ENCODE measurements around the gene ALDH5A1.

DNA sequence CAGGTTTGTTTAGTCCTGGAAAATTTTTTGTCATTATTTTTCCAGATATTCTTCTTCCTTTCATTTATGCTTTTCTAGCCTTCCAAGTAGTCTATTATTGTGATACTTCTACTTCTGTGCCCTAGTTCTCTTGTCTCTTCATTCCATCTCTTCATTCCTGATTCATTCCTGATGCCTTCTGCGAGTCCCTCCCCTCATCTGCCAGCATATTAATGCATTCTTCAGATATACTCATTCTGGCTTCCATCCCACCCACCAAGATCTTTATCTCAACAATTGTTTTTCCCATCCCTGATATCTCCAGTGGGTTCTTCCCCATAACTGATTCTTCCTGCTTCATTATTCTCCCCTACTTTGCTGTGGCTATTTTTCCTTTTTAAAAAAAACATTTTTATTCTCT, 35.2 kb downstream of the ALDH5A1 start:
- TF ChIP-seq, protein P1, sequence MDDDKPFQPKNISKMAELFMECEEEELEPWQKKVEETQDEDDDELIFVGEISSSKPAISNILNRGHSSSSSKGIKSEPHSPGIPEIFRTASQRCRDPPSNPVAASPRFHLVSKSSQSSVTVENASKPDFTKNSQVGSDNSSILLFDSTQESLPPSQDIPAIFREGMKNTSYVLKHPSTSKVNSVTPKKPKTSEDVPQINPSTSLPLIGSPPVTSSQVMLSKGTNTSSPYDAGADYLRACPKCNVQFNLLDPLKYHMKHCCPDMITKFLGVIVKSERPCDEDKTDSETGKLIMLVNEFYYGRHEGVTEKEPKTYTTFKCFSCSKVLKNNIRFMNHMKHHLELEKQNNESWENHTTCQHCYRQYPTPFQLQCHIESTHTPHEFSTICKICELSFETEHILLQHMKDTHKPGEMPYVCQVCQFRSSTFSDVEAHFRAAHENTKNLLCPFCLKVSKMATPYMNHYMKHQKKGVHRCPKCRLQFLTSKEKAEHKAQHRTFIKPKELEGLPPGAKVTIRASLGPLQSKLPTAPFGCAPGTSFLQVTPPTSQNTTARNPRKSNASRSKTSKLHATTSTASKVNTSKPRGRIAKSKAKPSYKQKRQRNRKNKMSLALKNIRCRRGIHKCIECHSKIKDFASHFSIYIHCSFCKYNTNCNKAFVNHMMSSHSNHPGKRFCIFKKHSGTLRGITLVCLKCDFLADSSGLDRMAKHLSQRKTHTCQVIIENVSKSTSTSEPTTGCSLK (tag by site-specific recombination; IDR thresholded peaks at IDR 0.05): no peak
- TF ChIP-seq, protein P2, sequence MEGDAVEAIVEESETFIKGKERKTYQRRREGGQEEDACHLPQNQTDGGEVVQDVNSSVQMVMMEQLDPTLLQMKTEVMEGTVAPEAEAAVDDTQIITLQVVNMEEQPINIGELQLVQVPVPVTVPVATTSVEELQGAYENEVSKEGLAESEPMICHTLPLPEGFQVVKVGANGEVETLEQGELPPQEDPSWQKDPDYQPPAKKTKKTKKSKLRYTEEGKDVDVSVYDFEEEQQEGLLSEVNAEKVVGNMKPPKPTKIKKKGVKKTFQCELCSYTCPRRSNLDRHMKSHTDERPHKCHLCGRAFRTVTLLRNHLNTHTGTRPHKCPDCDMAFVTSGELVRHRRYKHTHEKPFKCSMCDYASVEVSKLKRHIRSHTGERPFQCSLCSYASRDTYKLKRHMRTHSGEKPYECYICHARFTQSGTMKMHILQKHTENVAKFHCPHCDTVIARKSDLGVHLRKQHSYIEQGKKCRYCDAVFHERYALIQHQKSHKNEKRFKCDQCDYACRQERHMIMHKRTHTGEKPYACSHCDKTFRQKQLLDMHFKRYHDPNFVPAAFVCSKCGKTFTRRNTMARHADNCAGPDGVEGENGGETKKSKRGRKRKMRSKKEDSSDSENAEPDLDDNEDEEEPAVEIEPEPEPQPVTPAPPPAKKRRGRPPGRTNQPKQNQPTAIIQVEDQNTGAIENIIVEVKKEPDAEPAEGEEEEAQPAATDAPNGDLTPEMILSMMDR (tag by site-specific recombination; IDR thresholded peaks at IDR 0.05): no peak
- no peak for TF ChIP-seq TCF7L2 (IDR thresholded peaks at IDR 0.05; ENCODE audit: borderline replicate concordance, low read depth, low read length)
- no peak for TF ChIP-seq ZNF223 (tag by site-specific recombination; IDR thresholded peaks at IDR 0.05)
- TF ChIP-seq ZNF121 (tag by site-specific recombination; IDR thresholded peaks at IDR 0.05): no peak
- TF ChIP-seq ZNF530 (tag by site-specific recombination; IDR thresholded peaks at IDR 0.05; ENCODE audit: low read depth): no peak
- TF ChIP-seq KLF1 (tag by site-specific recombination; IDR thresholded peaks at IDR 0.05): no peak
- TF ChIP-seq, protein P3, sequence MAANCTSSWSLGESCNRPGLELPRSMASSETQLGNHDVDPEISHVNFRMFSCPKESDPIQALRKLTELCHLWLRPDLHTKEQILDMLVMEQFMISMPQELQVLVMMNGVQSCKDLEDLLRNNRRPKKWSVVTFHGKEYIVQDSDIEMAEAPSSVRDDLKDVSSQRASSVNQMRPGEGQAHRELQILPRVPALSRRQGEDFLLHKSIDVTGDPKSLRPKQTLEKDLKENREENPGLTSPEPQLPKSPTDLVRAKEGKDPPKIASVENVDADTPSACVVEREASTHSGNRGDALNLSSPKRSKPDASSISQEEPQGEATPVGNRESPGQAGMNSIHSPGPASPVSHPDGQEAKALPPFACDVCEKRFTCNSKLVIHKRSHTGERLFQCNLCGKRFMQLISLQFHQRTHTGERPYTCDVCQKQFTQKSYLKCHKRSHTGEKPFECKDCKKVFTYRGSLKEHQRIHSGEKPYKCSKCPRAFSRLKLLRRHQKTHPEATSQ (tag by site-specific recombination; IDR thresholded peaks at IDR 0.05): no peak
- TF ChIP-seq, protein P4, sequence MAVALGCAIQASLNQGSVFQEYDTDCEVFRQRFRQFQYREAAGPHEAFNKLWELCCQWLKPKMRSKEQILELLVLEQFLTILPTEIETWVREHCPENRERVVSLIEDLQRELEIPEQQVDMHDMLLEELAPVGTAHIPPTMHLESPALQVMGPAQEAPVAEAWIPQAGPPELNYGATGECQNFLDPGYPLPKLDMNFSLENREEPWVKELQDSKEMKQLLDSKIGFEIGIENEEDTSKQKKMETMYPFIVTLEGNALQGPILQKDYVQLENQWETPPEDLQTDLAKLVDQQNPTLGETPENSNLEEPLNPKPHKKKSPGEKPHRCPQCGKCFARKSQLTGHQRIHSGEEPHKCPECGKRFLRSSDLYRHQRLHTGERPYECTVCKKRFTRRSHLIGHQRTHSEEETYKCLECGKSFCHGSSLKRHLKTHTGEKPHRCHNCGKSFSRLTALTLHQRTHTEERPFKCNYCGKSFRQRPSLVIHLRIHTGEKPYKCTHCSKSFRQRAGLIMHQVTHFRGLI (tag by site-specific recombination; IDR thresholded peaks at IDR 0.05): no peak
- TF ChIP-seq, protein P5, sequence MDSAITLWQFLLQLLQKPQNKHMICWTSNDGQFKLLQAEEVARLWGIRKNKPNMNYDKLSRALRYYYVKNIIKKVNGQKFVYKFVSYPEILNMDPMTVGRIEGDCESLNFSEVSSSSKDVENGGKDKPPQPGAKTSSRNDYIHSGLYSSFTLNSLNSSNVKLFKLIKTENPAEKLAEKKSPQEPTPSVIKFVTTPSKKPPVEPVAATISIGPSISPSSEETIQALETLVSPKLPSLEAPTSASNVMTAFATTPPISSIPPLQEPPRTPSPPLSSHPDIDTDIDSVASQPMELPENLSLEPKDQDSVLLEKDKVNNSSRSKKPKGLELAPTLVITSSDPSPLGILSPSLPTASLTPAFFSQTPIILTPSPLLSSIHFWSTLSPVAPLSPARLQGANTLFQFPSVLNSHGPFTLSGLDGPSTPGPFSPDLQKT (IDR thresholded peaks at IDR 0.05; ENCODE audit: borderline replicate concordance, low read depth, low read length): no peak
- TF ChIP-seq MYNN (tag by site-specific recombination; IDR thresholded peaks at IDR 0.05; ENCODE audit: borderline replicate concordance): no peak
- TF ChIP-seq ZSCAN18 (tag by site-specific recombination; IDR thresholded peaks at IDR 0.05): no peak
- TF ChIP-seq, protein P6, sequence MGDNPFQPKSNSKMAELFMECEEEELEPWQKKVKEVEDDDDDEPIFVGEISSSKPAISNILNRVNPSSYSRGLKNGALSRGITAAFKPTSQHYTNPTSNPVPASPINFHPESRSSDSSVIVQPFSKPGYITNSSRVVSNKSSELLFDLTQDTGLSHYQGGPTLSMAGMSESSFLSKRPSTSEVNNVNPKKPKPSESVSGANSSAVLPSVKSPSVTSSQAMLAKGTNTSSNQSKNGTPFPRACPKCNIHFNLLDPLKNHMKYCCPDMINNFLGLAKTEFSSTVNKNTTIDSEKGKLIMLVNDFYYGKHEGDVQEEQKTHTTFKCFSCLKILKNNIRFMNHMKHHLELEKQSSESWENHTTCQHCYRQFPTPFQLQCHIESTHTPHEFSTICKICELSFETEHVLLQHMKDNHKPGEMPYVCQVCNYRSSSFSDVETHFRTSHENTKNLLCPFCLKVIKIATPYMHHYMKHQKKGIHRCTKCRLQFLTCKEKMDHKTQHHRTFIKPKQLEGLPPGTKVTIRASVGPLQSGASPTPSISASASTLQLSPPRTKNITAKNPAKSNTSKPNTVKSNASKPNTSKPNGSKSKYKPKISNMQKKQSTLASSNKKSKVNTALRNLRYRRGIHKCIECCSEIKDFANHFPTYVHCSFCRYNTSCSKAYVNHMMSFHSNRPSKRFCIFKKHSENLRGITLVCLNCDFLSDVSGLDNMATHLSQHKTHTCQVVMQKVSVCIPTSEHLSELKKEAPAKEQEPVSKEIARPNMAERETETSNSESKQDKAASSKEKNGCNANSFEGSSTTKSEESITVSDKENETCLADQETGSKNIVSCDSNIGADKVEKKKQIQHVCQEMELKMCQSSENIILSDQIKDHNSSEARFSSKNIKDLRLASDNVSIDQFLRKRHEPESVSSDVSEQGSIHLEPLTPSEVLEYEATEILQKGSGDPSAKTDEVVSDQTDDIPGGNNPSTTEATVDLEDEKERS (tag by site-specific recombination; IDR thresholded peaks at IDR 0.05): no peak
- TF ChIP-seq ZBTB6 (tag by site-specific recombination; IDR thresholded peaks at IDR 0.05): no peak

Data from HEK293 (cell line).